H1 (cell line): ENCODE data around the gene ZFTA. TPM values are rescaled to one million over a fixed set of nuclear protein-coding genes. Genes with fewer than 3 reads are reported as not detected.

ENCODE experiments used
- RFX5 ChIP-seq: IDR thresholded peaks from 2 replicates; pipeline ENCODE4 v1.6.1; 2011; ENCODE audit warnings: low read depth, low read length, improper control_type of control experiment, borderline replicate concordance
- RXRA ChIP-seq: IDR thresholded peaks from 2 replicates; pipeline ENCODE4 v1.6.1; 2011; ENCODE audit warnings: low read depth, mild to moderate bottlenecking, low read length, moderate library complexity; ENCODE audit not compliant: insufficient read depth
- TEAD4 ChIP-seq: IDR thresholded peaks from 2 replicates; pipeline ENCODE4 v1.6.1; 2012; ENCODE audit warnings: low read depth, low read length, inconsistent platforms, mixed read lengths
- polyA plus RNA-seq, 7 experiments: library from polyadenylated mRNA; depleted of rRNA in 3 of 7; stranded (reverse) in 5 of 7; unstranded in 2 of 7; fragments of >200 nt in 5 of 7; fragments of 200-250 nt in 2 of 7; gene quantifications; 1 replicate in 5 of 7; 2 replicates in 1 of 7; 4 replicates in 1 of 7; pipeline versions ENCODE4 v1.2.1 to v1.2.3, GENCODE V29; 2011 to 2013; ENCODE audit warnings: missing spikeins in 2 of 7, mixed read lengths in 2 of 7
- total RNA-seq: library from RNA; stranded (reverse); fragmentation: NEBNext Ultra II Directional; extraction: Animal tissue kit (Norgen Biotek cat#: 25700); gene quantifications from 2 replicates; pipeline ENCODE4 v1.2.1, GENCODE V29; 2021
- TF ChIP-seq, protein P1 (sequence below): fragments of 300-600 bp; sonication (generic); IDR thresholded peaks from 2 replicates; pipeline ENCODE4 v1.7.1; 2012; ENCODE audit warnings: low read length, moderate library complexity, mild to moderate bottlenecking, inconsistent platforms; ENCODE audit not compliant: insufficient replicate concordance
- TF ChIP-seq, protein P2 (sequence below): IDR thresholded peaks from 2 replicates; pipeline ENCODE4 v1.6.1; 2012; ENCODE audit warnings: low read length, inconsistent platforms
- TF ChIP-seq, protein P3 (sequence below): IDR thresholded peaks from 2 replicates; pipeline ENCODE4 v1.6.1; 2012; ENCODE audit warnings: inconsistent platforms

The ZFTA gene
- total and polyA plus RNA-seq, 2 of the 8 experiments (the other 6 are each of a cell fraction or from before 2014, with no cell fraction given): 9.5 to 34.0 TPM

DNA sequence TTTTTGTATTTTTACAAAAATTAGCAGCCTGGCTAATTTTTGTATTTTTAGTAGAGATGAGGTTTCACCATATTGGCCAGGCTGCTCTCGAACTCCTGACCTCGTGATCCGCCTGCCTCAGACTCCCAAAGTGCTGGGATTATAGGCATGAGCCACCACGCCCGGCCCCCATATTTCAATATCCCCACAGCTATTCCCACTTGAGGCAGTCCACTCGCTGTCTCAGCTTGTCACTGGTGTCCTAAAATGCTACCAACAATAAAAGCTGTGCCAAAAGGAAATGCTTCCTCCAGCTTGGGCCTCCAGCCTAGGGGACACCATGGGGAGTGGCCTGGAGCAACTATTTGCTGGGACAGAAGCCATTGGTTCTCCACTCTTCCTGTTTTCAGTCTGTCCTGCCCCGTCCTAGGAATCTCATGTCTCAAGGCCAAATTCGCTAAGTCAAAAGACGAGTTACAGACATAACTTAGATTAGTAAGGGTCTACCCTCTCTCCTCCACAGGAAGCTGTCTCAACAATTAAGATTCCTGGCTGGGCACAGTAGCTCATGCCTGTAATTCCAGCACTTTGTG lies 37.4 kb upstream of the ZFTA start (continued):
- TF ChIP-seq, protein P1, sequence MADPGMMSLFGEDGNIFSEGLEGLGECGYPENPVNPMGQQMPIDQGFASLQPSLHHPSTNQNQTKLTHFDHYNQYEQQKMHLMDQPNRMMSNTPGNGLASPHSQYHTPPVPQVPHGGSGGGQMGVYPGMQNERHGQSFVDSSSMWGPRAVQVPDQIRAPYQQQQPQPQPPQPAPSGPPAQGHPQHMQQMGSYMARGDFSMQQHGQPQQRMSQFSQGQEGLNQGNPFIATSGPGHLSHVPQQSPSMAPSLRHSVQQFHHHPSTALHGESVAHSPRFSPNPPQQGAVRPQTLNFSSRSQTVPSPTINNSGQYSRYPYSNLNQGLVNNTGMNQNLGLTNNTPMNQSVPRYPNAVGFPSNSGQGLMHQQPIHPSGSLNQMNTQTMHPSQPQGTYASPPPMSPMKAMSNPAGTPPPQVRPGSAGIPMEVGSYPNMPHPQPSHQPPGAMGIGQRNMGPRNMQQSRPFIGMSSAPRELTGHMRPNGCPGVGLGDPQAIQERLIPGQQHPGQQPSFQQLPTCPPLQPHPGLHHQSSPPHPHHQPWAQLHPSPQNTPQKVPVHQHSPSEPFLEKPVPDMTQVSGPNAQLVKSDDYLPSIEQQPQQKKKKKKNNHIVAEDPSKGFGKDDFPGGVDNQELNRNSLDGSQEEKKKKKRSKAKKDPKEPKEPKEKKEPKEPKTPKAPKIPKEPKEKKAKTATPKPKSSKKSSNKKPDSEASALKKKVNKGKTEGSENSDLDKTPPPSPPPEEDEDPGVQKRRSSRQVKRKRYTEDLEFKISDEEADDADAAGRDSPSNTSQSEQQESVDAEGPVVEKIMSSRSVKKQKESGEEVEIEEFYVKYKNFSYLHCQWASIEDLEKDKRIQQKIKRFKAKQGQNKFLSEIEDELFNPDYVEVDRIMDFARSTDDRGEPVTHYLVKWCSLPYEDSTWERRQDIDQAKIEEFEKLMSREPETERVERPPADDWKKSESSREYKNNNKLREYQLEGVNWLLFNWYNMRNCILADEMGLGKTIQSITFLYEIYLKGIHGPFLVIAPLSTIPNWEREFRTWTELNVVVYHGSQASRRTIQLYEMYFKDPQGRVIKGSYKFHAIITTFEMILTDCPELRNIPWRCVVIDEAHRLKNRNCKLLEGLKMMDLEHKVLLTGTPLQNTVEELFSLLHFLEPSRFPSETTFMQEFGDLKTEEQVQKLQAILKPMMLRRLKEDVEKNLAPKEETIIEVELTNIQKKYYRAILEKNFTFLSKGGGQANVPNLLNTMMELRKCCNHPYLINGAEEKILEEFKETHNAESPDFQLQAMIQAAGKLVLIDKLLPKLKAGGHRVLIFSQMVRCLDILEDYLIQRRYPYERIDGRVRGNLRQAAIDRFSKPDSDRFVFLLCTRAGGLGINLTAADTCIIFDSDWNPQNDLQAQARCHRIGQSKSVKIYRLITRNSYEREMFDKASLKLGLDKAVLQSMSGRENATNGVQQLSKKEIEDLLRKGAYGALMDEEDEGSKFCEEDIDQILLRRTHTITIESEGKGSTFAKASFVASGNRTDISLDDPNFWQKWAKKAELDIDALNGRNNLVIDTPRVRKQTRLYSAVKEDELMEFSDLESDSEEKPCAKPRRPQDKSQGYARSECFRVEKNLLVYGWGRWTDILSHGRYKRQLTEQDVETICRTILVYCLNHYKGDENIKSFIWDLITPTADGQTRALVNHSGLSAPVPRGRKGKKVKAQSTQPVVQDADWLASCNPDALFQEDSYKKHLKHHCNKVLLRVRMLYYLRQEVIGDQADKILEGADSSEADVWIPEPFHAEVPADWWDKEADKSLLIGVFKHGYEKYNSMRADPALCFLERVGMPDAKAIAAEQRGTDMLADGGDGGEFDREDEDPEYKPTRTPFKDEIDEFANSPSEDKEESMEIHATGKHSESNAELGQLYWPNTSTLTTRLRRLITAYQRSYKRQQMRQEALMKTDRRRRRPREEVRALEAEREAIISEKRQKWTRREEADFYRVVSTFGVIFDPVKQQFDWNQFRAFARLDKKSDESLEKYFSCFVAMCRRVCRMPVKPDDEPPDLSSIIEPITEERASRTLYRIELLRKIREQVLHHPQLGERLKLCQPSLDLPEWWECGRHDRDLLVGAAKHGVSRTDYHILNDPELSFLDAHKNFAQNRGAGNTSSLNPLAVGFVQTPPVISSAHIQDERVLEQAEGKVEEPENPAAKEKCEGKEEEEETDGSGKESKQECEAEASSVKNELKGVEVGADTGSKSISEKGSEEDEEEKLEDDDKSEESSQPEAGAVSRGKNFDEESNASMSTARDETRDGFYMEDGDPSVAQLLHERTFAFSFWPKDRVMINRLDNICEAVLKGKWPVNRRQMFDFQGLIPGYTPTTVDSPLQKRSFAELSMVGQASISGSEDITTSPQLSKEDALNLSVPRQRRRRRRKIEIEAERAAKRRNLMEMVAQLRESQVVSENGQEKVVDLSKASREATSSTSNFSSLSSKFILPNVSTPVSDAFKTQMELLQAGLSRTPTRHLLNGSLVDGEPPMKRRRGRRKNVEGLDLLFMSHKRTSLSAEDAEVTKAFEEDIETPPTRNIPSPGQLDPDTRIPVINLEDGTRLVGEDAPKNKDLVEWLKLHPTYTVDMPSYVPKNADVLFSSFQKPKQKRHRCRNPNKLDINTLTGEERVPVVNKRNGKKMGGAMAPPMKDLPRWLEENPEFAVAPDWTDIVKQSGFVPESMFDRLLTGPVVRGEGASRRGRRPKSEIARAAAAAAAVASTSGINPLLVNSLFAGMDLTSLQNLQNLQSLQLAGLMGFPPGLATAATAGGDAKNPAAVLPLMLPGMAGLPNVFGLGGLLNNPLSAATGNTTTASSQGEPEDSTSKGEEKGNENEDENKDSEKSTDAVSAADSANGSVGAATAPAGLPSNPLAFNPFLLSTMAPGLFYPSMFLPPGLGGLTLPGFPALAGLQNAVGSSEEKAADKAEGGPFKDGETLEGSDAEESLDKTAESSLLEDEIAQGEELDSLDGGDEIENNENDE: no peak
- TF ChIP-seq TEAD4 (no peak), RFX5 (no peak), RXRA (no peak)
- TF ChIP-seq, protein P2, sequence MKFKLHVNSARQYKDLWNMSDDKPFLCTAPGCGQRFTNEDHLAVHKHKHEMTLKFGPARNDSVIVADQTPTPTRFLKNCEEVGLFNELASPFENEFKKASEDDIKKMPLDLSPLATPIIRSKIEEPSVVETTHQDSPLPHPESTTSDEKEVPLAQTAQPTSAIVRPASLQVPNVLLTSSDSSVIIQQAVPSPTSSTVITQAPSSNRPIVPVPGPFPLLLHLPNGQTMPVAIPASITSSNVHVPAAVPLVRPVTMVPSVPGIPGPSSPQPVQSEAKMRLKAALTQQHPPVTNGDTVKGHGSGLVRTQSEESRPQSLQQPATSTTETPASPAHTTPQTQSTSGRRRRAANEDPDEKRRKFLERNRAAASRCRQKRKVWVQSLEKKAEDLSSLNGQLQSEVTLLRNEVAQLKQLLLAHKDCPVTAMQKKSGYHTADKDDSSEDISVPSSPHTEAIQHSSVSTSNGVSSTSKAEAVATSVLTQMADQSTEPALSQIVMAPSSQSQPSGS: no peak
- TF ChIP-seq, protein P3, sequence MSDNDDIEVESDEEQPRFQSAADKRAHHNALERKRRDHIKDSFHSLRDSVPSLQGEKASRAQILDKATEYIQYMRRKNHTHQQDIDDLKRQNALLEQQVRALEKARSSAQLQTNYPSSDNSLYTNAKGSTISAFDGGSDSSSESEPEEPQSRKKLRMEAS: no peak
